Measurements from ENCODE around the gene CCDC134. TPM values are rescaled to one million over a fixed set of nuclear protein-coding genes. Genes with fewer than 3 reads are reported as not detected.

CCDC134 gene
- total and polyA plus RNA-seq, 2 of the 8 experiments (the other 6 are each of a cell fraction or from before 2014, with no cell fraction given) = 7.7 to 20.0 TPM

DNA sequence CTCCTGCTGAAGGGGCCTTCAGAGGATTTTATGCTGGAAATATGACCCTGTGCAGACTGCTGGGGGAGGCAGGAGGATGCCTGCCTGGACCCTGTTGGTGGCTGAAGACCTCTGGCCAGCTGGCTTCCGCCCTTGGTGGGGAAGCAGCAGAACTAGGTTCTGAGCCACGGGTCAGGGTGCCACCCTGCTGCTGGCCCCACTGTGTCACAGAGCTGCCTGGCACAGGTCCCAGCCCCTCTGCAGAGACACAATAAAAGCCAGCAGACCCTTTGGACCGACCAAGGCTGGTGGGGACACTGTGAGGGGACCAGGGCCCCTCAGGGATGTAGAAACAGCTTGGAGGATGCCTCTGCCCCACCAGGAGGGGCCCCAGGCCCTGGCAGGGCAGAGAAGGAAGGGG lies 25.5 kb downstream of the CCDC134 start (continued):
- TF ChIP-seq SP2 (IDR thresholded peaks at IDR 0.05; ENCODE audit: low read length) (no peak), RFX5 (IDR thresholded peaks at IDR 0.05; ENCODE audit: borderline replicate concordance, low read depth, low read length) (no peak), CTBP2 (IDR thresholded peaks at IDR 0.05; ENCODE audit: borderline replicate concordance, insufficient read depth, insufficient read length, low read length) (no peak), SUZ12 (IDR thresholded peaks at IDR 0.05; ENCODE audit: low read length) (no peak), HDAC6 (IDR thresholded peaks at IDR 0.05; ENCODE audit: low read depth, low read length) (no peak)
- TF ChIP-seq, protein P1, sequence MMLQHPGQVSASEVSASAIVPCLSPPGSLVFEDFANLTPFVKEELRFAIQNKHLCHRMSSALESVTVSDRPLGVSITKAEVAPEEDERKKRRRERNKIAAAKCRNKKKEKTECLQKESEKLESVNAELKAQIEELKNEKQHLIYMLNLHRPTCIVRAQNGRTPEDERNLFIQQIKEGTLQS (IDR thresholded peaks at IDR 0.05; ENCODE audit: insufficient read depth, low read depth, low read length) = no peak

Data from H1 (cell line).